HL-60 (cell line): ENCODE measurements around the gene LIMA1.

ENCODE experiments used
- DNase-seq, 2 experiments: peaks; one replicate each; pipeline ENCODE4 v3.0.0-alpha.2; 2010 to 2020; ENCODE audit warnings: low read depth in 1 of 2, low spot score in 1 of 2
- H3K27ac ChIP-seq: fragments of 250-450 bp; sonication (Bioruptor Pico); replicated peaks from 2 replicates; pipeline ENCODE4 v1.5.1; 2020; ENCODE audit warnings: mild to moderate bottlenecking, moderate library complexity
- H3K27me3 ChIP-seq: fragments of 250-450 bp; sonication (Bioruptor Pico); 2 replicates; pipeline ENCODE4 v1.5.1; 2021; ENCODE audit warnings: mild to moderate bottlenecking, moderate library complexity; ENCODE audit not compliant: insufficient read depth, poor library complexity, severe bottlenecking
- H3K4me3 ChIP-seq: replicated peaks from 2 replicates; pipeline ENCODE4 v1.5.1; 2011; ENCODE audit warnings: mild to moderate bottlenecking, control low read depth, low read length; ENCODE audit not compliant: insufficient read depth
- GABPA ChIP-seq: IDR thresholded peaks from 2 replicates; pipeline ENCODE4 v1.6.1; 2012; ENCODE audit warnings: low read depth
- POLR2AphosphoS5 ChIP-seq: IDR thresholded peaks from 2 replicates; pipeline ENCODE4 v1.6.1; 2012; ENCODE audit warnings: low read depth
- SPI1 ChIP-seq: IDR thresholded peaks from 2 replicates; pipeline ENCODE4 v1.6.1; 2012; ENCODE audit warnings: low read depth, mild to moderate bottlenecking, borderline replicate concordance
- TF ChIP-seq, protein P1 (sequence below): IDR thresholded peaks from 2 replicates; pipeline ENCODE4 v1.6.1; 2012; ENCODE audit warnings: low read depth; ENCODE audit not compliant: insufficient replicate concordance
- TF ChIP-seq, protein P2 (sequence below): IDR thresholded peaks from one replicate; pipeline ENCODE4 v1.5.1; 2011; ENCODE audit warnings: low read length, control low read depth, inconsistent platforms; ENCODE audit not compliant: insufficient read depth

Gene LIMA1

DNA sequence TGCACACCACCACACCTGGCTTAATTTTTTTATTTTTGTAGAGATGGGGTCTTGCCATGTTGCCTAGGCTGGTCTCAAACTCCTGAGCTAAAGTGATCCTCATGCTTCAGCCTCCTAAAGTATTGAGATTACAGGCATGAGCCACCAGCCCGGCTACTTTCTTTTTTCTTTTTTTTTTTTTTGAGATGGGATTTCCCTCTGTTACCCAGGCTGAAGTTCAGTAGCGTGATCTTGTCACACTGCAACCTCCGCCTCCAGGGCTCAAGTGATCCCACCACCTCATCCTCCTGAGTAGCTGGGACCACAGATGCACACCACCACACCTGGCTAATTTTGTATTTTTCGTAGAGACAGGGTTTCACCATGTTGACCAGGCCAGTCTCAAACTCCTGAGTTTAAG, 51.1 kb downstream of the LIMA1 start:
- TF ChIP-seq POLR2AphosphoS5 (no peak), SPI1 (no peak), GABPA (no peak)
- TF ChIP-seq, protein P1, sequence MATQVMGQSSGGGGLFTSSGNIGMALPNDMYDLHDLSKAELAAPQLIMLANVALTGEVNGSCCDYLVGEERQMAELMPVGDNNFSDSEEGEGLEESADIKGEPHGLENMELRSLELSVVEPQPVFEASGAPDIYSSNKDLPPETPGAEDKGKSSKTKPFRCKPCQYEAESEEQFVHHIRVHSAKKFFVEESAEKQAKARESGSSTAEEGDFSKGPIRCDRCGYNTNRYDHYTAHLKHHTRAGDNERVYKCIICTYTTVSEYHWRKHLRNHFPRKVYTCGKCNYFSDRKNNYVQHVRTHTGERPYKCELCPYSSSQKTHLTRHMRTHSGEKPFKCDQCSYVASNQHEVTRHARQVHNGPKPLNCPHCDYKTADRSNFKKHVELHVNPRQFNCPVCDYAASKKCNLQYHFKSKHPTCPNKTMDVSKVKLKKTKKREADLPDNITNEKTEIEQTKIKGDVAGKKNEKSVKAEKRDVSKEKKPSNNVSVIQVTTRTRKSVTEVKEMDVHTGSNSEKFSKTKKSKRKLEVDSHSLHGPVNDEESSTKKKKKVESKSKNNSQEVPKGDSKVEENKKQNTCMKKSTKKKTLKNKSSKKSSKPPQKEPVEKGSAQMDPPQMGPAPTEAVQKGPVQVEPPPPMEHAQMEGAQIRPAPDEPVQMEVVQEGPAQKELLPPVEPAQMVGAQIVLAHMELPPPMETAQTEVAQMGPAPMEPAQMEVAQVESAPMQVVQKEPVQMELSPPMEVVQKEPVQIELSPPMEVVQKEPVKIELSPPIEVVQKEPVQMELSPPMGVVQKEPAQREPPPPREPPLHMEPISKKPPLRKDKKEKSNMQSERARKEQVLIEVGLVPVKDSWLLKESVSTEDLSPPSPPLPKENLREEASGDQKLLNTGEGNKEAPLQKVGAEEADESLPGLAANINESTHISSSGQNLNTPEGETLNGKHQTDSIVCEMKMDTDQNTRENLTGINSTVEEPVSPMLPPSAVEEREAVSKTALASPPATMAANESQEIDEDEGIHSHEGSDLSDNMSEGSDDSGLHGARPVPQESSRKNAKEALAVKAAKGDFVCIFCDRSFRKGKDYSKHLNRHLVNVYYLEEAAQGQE: no peak
- TF ChIP-seq, protein P2, sequence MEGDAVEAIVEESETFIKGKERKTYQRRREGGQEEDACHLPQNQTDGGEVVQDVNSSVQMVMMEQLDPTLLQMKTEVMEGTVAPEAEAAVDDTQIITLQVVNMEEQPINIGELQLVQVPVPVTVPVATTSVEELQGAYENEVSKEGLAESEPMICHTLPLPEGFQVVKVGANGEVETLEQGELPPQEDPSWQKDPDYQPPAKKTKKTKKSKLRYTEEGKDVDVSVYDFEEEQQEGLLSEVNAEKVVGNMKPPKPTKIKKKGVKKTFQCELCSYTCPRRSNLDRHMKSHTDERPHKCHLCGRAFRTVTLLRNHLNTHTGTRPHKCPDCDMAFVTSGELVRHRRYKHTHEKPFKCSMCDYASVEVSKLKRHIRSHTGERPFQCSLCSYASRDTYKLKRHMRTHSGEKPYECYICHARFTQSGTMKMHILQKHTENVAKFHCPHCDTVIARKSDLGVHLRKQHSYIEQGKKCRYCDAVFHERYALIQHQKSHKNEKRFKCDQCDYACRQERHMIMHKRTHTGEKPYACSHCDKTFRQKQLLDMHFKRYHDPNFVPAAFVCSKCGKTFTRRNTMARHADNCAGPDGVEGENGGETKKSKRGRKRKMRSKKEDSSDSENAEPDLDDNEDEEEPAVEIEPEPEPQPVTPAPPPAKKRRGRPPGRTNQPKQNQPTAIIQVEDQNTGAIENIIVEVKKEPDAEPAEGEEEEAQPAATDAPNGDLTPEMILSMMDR: no peak
- no peak for DNase-seq
- no peaks in the 10 kb centered on the region for H3K27me3 ChIP-seq
- H3K4me3 ChIP-seq: no peak overlapping the region
- H3K27ac ChIP-seq: no peak overlapping the region

DNA sequence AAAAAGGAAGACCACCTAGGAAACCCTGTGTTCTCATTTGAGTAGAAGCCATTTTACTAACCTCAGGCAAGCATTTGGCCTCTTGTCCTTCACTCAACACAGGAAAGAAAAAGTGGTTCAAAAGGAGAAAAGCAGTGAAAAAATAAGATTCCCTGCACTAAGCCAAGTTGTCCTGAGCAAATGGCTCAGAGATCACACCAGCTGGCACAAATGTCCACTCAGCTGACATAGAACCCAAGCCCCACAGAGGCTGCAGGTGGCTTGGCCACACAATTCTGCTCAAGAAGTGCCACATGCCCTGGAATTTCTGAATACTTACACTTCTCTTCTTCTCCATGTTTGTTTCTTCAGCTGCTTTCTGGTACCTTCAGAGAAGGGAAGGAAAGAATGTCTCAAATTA, 52.0 kb downstream of the LIMA1 start:
- TF ChIP-seq GABPA (no peak), SPI1 (no peak), POLR2AphosphoS5 (no peak)
- TF ChIP-seq, protein P1: no peak
- TF ChIP-seq, protein P2: no peak
- no peak overlapping the region for H3K27ac ChIP-seq
- DNase-seq: no peak

DNA sequence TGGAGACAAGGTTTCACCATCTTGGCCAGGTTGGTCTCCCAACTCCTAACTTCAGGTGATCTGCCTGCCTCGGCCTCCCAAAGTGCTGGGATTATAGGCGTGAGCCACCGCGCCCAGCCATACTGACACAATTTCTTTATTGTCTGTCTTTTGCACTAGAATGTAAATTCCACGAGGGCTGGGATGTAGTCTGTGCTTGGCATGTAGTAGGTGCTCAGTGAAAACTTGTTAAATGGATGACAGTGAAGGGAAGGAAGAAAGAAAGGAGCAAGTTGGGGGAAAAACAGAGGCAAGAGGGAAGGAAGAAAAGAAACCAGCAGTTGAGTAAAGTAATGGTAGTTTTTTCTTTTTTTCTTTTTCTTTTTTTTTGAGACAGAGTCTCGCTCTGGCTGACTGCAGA, 53.1 kb downstream of the LIMA1 start:
- Histone ChIP-seq H3K27me3 (no peaks in the 10 kb centered on the region), H3K4me3 (no peak overlapping the region), H3K27ac (no peak overlapping the region)
- TF ChIP-seq, protein P2: no peak
- TF ChIP-seq SPI1 (no peak), POLR2AphosphoS5 (no peak), GABPA (no peak)
- TF ChIP-seq, protein P1: no peak
- DNase-seq: no peak

More for the DNA sequence above, 52.0 kb downstream of the LIMA1 start:
- Histone ChIP-seq H3K4me3 (no peak overlapping the region), H3K27me3 (no peaks in the 10 kb centered on the region)
